Limb (tissue), 2 donors: ENCODE results near the gene PAGR1.
"Not testable (repeated sequence)": the region's sequence is repeated elsewhere in the genome, so short reads cannot be mapped to it uniquely, and the experiment has no call there.

Experiments used
- DNase-seq, 2 donors: peaks; one replicate each; pipeline ENCODE4 v3.0.0-alpha.2; 2016; ENCODE audit errors: extremely low spot score in 2 of 2

The PAGR1 gene

DNA sequence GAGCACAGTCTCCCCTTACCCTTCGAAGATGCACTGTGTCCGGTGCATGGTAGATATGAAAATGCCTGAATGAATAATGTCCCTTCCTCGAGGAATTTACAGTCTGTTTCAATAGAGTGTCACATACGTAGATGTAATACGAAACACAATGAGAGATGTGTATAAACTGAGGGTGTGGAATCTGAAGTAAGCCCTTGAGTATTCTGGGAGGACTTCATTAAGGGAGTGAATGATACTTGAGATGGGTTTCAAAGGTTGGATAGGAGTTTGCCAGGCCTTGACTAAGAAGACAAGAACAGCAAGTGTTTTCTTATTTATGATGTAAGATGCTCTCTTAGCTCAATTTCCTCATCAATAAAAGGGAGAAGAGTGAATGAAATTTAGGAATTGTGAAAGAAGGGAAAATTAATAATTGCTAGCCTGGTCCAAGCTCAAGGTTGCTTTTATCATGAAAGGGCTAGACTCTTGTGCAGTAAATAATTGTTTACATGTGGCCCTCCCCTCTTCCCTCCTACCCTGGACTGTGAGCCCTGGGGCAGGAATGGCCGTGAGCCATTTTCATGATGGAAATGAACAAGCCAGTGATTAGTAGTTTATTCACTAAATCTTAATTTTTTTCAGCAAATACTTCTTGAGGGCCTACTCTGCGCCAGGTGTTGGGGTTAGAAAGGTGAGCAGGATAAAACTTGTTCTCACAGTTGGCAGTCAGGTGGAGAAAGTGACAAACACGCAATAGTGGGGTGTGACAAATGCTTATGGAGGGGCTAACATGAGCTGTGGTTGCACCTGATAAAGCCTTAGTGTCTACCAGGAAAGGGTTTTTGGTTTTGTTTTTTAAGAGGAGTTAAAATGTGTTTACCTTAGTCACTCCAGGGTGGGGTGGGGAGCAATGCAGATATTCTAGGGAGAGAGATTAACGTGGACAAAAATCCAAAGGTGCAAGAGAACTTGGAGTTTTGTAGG, 23.8 kb upstream of the PAGR1 start:
- DNase-seq = no peak

DNA sequence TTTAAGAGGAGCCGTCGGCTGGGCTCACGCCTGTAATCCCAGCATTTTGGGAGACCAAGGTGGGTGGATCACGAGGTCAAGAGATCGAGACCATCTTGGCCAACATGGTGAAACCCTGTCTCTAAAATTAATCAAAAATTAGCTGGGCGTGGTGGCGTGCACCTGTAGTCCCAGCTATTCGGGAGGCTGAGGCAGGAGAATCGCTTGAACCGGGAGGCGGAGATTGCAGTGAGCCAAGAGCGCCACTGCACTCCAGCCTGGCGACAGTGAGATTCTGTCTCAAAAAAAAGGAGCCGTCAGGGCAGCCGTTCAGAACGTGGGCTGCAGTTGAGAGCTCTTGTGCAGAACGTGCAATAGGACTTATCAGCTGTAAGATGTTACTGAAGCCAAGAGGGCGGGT, 22.8 kb upstream of the PAGR1 start:
- not testable (repeated sequence) for DNase-seq

DNA sequence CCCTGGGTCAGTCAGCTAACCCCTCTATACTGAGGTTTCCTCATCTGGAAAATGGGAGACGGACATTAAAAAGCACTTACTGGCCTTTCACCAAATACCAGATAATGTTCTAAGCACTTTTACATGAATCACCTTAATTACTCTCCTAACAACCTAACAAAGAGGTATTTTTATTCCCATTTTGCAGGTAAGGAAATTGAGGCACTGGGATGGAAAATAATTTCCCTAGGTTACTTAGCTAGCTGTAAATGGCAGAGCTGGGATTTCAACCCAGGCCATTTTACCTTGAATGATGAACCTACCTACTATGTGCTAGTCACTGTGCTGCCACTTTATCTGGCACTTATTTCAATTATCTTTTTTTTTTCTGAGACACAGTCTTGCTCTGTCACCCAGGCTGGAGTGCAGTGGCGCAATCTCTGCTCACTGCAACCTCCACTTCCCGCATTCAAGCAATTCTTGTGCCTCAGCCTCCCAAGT, 21.7 kb upstream of the PAGR1 start:
- no peak for DNase-seq

DNA sequence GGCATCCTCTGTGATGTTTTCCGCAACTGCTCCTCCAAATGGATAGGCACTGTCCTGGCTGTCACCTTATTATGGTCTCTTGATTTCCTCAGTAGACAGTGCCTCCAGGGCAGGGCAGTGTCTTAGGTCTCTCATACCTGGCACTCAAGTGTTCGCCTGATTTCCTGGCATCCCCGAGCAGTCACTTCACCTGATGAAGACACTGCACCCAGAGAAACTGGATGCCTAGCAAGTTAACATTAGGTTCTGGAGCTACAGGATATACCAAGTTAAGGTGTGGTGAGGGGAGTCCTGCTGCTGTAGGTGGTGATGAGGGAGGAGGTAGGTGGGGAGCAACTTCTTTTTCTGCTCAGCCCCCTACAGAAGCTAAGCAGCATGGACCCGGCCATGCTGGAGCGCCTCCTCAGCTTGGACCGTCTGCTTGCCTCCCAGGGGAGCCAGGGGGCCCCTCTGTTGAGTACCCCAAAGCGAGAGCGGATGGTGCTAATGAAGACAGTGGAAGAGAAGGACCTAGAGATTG, 13.5 kb upstream of the PAGR1 start:
- no peak for DNase-seq

DNA sequence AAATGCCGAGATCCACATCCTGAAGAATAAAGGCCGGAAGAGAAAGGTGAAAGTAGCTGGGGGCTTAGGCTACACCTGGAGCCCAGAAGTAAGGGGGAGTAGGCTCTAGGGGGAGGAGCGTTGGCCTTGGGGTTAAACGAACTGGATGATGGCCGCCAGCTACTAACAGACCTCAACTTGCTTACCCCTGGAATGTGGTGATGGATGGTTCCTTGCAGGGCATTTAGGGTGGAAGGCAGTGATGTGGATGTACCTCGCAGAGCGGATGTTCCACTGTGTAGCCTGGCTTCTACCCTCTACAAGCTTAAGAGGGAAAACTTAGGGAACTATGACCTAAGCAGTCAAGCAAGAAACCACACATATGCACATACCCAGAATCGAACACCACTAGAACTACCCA, 11.9 kb upstream of the PAGR1 start:
- DNase-seq = no peak

DNA sequence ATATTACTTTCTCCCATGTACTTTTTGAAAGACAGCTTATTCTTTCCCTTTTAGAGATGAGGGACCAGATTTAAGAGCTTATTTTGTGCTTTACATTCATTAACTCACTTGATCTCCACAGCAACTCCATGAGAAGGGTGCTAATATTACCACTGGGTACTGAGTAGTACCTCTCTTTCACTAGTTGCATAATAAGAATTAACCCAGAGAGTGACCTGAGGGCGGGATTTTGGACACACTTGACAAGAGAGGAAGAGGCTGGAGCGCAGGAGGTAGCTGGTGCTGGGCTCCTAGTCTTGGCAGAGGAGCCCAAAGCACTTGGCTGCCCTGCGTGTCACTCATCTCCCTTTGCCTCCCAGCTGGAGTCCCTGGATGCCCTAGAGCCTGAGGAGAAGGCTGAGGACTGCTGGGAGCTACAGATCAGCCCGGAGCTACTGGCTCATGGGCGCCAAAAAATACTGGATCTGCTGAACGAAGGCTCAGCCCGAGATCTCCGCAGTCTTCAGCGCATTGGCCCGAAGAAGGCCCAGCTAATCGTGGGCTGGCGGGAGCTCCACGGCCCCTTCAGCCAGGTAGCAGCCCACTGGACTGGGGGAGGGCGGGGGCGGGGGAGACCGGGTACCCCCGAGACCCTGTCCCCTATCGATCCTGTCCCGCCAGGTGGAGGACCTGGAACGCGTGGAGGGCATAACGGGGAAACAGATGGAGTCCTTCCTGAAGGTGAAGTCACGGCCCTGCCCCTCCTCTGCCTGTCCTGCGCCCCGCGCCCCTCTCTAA, 11.3 kb upstream of the PAGR1 start:
- no peak for DNase-seq

DNA sequence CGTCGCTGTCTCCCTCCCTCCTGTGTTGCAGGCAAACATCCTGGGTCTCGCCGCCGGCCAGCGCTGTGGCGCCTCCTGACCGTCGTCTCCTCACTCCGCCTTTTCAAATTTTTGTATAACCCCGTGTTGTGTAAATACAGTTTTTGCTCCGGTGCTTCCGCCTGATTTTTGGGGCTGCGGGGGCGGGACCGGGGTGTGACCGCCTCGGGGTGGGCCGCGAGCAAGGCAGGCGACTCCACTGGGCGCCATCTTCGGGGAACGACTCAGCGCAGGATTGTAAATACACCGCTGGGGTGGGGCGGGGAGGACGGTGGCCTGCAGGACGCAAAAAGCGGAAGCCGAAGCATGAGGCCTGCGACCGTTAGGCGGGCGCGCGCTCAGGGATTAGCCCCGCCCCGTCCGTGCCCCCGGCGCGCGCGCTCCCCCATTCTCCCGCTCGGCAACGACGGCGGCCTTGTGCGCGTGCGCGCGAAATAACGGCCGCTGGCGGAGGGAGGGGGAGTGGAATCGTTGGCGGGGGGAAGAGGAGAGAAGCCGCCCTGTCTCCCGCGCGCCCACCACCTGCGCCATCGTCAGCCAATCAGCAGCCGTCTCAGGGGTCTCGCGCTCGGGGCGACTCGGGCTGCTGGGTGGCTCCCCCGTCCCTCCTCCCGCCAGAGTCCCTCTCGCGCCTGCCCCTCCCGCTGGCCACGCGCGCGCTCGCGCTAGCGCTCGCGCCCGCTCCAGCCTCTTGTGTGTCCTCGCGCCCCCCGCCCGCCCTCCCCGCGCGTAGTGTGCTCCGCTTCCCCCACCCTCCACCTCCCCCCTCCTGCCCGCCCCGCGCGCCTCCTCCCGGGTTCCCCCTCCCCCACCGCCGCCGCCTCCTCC, 10.5 kb upstream of the PAGR1 start:
- DNase-seq = peak; percentile 96 to 99

DNA sequence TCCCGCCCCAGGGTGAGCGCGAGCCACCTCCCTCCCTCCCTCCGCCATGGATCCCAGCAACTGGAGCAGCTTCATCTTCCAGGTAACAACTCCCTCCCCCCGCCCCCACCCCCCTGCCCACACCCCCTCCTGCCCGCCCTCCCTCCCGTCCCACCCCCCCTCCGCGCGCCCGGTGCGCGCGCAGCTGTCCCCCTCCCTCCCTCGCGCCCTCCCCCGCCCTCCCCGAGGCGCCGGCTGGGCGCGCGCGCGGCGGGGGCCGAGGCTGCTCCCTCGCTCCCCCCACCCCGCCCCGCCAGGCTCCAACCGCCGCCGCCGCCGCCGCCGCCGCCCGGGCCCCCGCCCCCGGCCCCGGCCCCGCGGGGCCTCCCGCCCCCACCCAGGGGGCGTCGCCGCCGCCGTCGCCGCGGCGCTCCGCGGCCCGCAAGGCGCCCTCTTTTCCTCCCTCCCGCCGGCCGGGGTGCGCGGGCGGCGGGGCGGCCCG, 9.8 kb upstream of the PAGR1 start, which contains the start of gene MAZ:
MAZ (plus strand) TSS at position 431 of the 481 bp plus-strand sequence. CDS start 173 bp downstream, outside the sequence.
- DNase-seq = no peak

DNA sequence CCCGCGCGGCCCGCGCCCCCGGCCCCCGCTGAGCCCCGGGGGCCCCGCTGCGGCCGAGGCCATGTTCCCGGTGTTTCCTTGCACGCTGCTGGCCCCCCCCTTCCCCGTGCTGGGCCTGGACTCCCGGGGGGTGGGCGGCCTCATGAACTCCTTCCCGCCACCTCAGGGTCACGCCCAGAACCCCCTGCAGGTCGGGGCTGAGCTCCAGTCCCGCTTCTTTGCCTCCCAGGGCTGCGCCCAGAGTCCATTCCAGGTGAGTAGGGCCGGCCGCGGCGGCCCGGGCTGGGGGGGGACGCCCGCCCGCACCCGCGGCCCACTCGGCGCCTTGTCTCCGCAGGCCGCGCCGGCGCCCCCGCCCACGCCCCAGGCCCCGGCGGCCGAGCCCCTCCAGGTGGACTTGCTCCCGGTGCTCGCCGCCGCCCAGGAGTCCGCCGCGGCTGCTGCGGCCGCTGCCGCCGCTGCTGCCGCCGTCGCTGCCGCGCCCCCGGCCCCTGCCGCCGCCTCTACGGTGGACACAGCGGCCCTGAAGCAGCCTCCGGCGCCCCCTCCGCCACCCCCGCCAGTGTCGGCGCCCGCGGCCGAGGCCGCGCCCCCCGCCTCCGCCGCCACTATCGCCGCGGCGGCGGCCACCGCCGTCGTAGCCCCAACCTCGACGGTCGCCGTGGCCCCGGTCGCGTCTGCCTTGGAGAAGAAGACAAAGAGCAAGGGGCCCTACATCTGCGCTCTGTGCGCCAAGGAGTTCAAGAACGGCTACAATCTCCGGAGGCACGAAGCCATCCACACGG, 9.1 kb upstream of the PAGR1 start:
- DNase-seq = peak in 1 of 2 donors; percentile 81

DNA sequence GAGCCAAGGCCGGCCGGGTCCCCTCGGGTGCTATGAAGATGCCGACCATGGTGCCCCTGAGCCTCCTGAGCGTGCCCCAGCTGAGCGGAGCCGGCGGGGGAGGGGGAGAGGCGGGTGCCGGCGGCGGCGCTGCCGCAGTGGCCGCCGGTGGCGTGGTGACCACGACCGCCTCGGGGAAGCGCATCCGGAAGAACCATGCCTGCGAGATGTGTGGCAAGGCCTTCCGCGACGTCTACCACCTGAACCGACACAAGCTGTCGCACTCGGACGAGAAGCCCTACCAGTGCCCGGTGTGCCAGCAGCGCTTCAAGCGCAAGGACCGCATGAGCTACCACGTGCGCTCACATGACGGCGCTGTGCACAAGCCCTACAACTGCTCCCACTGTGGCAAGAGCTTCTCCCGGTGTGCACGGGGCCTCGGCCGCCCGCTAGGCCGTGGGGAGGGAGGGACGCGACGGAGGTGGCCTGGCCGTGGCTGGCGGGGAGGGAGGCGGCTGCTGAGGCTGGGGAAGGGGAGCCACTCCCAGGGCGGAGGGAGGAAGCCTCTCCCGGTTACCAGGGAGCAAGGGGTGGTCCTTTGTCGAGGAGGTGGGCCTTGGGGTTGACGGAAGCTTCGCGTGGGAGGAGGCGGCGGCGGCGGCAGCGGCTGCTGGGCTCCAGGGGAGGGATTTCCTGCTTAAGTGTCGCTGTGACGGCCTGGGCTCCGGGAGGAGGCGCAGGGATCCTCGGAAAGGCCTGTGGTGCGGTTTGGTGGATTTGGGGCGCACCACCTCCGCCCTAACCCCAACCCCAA, 8.3 kb upstream of the PAGR1 start:
- DNase-seq = peak; percentile 79 to 86

DNA sequence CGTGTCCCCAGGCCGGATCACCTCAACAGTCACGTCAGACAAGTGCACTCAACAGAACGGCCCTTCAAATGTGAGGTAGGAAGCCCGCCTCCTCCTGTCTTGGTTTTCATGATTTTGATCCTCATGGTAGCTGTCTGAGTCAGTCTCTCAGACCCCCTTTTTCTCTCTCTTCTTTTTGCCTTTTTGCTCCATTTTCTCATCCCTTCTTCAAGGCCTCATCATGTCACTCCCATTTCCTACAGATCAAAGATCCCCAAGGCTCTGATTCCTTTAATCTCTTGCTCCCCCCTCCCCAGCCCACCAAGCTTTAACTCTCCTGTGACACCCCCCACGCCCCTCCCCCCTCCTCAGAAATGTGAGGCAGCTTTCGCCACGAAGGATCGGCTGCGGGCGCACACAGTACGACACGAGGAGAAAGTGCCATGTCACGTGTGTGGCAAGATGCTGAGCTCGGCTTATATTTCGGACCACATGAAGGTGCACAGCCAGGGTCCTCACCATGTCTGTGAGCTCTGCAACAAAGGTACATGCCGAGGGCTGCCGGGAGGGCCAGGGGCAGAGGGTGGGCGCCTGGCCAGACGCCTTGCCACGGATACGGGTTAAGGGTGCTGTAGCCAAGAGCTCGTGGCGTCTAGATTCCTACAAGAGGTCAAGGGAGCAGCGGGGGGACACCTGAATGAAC, 7.6 kb upstream of the PAGR1 start:
- no peak for DNase-seq

DNA sequence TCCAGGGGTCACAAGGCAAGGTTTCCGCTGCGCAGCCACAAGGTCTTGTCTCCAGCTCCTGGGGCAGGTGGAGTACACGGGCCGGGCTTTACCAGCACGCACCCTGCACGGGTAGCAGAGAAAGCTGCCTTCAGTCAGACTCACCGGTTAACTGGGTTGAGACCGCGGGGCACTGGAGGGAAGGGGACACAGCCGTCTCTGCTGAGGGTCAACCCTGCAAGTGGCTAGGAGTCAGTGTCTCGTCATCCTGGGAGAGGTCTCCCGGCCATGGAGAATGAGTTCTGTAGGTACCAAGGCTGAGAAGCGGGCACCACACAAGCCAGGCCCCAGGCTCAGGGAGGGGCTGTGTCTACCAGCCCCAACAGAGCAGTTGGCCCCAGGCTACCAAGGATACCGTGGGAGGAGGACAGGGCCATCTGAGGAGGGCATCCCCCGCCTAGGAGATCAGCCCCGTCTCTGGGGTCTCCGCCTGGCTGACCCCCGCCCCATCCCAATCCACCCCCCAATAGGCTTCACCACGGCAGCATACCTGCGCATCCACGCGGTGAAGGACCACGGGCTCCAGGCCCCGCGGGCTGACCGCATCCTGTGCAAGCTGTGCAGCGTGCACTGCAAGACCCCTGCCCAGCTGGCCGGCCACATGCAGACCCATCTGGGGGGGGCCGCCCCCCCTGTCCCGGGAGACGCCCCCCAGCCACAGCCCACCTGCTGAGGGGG, 6.8 kb upstream of the PAGR1 start:
- DNase-seq = no peak

DNA sequence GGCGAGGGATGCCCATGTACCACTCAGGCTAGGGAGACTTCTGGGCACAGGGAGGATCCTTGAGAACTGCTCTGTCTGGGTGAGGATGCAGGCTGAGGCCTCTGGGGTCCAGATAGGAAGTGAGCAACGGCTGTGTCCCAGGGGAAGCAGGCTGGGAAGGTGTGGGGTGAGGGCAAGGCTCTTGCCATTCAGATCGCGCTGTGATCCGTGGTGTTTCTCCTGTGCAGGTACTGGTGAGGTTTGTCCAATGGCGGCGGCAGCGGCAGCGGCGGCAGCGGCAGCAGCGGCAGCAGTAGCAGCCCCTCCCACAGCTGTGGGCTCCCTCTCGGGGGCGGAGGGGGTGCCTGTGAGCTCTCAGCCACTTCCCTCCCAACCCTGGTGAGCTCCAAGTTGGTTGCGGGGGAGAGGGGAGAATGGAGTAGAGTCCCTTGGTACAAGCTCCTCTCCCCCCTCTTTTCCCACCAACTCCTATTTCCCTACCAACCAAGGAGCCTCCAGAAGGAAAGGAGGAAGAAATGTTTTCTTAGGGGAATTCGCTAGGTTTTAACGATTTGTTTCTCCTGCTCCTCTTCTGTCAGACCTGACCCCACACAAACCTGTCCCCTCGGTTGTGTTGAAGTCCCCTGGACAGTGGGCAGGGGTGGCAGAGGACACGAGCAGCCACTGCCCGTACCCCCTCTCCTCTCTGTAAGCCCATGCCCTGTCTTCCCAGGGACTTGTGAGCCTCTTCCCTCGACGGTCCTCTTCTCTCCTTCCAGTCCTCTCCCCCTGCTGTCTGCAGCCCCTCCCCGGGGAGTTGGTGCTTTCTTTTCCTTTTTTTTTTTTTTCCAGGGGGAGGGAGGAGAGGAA, 5.9 kb upstream of the PAGR1 start:
- DNase-seq = peak in 1 of 2 donors; percentile 51

DNA sequence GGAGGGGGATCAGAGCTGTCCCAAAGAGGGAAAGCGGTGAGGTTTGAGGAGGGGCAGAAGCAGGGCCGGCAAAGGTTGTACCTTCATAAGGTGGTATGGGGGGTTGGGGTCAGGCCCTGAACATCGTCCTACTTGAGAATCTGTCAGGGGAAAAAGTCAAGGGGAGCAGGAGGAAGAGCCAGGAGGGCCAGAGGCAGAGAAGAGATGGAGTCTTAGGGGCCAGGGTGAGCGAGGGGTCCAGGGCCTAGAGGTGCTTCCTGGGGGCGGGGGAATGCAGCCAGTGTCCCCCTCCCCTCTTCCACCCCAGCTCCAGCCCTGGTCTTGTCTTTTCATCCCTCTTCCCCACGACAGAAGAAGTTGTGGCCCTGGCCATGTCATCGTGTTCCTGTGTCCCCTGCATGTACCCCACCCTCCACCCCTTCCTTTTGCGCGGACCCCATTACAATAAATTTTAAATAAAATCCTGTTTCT, 5.2 kb upstream of the PAGR1 start:
- DNase-seq = no peak

DNA sequence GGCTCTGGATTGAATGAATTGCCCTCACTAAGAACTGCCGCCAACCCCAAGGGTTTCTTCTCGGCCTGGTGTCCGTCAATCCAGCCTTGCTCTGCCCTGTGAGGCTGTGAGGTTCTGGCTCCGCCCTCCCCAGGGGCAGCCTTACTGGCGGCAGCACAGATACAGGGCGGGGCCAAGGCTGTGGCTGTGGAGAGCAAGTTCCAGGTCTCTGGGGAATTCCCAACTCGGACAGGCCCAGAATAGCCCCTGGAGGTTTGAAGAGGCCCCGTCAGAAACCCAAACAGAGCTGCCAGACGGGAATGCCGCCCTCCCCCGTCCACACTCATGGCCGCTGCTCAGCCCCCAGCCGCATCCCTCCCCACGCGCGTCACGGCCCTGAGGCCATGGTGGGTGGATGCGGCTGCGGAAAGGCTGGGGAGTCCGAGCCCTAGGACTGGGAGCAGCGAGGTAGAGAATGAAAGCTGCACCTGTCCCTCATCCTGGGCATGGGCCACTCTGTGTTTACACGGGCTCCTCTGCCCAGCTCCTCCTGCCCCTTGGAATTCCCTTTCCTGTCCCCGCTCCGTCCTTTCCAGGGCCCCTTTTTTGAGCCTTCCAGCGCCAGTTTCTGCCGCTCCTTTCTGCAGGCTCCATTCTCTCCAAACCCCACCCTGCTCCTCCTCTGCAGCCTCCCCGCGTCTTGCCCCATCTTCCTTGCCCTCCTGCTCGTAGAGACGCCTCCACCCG, 4.6 kb upstream of the PAGR1 start:
- DNase-seq = peak; percentile 87 to 89
